GM21515 (cell line): ENCODE measurements around the gene FGGY.
"Not testable (repeated sequence)": the region's sequence is repeated elsewhere in the genome, so short reads cannot be mapped to it uniquely, and the experiment has no call there.

Source experiments
- ATAC-seq: cut with Tn5 transposase; IDR thresholded peaks from one replicate; pipeline ENCODE4 v1.9.1; 2021; ENCODE audit not compliant: unreplicated experiment

The FGGY gene

DNA sequence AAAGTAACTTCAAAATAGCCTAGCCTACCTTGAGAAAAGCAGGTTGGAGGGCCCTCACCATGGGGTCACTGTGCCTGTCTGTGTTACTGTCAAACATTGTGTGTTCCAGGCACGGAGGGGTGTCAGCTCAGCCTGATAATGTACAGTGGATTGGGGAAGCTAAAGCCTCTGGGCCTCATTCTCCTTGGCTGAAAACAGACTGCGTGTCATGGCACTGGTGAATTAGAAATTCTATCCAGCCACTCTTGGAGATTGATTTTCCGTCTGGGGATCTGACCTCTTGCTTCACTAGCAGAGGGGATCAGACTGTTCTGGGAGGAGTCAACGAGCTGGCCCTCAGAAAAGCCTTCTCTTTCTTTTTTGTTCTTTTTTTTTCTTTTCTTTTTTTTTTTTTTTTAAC, 394.4 kb downstream of the FGGY start:
- no peak for ATAC-seq

DNA sequence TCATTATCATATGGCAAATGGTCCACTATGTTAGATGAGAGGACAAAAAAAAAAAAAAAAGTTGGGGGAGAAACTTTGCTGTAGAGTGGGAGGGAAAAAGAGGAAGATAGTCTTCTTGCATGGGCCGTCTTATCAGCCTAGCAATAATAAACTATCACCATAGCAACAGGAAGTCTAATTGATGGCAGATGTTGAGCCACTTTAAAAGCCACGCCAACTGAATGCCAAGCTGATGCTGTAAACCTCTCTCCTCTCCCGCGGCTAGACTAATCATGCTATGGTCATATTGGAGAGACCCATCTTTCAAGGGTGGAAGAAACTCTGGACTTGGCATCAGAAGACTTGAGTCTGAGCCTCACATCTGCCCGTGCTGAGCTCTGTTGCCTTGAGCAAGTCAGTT, 395.7 kb downstream of the FGGY start:
- ATAC-seq = no peak

DNA sequence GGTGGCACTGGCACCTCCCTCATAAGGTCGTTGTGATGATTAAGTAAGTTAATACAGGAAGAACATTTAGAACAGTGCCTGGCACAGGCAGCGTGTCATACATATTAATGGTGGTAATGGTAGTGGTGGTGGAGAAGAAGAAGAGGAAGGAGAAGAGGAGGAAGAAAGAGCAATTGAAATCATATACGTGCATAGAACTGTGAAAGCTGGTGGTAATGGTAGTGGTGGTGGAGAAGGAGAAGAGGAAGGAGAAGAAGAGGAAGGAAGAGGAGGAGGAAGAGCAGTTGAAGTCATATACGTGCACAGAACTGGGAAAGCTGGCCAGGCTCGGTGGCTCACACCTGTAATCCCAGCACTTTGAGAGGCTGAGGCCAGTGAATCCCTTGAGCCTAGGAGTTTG, 396.5 kb downstream of the FGGY start:
- no peak for ATAC-seq

DNA sequence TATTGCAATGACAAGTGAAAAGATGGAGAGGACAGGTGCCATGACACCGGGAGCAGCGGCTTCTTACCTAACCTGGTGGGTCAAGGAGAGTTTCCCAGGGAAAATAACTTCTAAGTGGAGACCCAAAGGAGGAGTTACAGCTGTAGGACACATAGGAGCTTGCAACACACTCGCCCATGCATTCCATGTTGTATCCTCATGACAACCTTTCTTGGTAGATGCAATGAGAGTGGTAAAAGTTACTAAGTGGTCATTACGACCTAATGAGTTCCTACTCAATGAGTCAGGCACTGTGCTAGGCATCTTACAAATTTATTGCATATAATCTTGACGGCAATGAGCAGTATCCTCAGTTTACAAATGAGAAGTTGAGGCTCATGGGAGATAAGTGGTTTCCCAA, 398.4 kb downstream of the FGGY start:
- no peak for ATAC-seq

DNA sequence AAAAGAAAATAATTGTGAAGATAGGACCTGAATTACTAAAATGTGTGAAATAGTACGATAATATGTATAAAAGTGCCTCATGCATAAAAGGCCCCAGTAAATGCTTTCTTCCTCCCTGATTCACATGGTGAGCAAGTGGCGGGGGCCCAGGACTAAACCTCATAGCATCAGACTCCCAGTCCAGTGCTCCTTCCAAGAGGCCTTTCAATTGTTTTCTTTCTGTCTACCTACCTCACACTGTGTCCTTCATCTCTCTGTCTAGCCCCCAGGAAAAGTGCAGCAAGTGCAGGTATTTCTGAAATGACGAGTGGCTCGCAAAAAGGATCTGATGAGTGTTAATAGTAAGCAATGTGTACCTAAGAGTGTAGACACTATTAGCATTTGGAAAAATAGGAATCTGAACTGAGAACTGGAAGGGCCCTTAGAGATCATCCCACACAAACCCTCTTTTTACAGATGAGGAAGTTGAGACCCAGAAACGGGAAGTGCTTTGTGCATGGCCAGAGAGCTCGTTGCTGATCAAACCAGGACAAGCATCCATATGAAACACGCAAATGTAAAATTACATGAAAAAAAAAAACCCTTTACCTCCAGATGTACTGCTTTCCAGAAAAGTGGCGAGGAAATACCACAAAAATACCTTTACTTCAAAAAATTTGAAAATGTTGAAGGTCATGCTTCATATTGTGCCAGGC, 399.7 kb downstream of the FGGY start:
- ATAC-seq = no peak

DNA sequence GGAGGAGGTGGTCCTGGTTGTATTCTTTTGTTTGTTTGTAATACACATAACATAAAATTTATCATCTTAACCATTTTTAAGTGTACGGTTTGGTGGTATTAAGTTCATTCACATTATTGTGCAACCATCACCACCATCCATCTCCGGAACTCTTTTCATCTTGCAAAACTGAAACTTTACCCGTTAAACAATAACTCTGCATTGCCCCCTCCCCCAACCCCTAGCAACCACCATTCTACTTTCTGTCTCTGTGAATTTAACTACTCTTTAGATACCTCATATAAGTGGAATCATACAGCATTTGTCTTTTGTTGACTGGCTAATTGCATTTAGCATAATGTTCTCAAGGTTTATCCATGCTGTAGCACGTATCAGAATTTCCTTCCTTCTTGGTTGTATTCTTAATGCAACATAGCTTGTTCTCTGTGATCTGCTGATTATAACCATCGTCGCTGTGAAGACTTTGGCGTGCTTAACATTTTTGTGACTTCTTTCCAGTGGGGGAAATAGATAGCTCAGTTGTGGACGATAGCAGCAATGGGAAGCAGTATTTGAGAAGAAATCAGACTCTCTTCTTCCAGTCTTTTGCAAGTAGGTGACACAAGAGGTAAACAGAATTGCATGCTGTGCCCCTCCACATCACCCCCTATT, 400.4 kb downstream of the FGGY start:
- no peak for ATAC-seq

DNA sequence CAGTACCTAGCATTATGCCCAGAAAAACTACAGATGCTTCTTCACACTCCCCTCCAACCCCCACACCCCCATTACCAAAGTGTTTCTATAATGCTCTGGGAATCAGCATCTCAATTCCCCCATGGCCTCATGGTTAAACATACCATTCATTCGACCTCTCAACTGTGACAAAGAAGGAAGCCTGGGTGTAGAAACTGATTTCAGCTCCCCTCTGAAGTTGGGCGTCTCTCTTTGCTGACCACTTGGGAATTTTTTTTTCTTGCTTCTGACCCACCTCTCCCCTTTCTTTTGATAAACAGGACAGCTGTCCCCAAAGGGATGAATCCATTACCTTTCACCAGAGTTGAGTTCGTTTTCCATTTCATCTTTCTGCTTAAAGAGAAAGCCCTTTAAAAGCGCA, 401.5 kb downstream of the FGGY start:
- ATAC-seq = no peak

DNA sequence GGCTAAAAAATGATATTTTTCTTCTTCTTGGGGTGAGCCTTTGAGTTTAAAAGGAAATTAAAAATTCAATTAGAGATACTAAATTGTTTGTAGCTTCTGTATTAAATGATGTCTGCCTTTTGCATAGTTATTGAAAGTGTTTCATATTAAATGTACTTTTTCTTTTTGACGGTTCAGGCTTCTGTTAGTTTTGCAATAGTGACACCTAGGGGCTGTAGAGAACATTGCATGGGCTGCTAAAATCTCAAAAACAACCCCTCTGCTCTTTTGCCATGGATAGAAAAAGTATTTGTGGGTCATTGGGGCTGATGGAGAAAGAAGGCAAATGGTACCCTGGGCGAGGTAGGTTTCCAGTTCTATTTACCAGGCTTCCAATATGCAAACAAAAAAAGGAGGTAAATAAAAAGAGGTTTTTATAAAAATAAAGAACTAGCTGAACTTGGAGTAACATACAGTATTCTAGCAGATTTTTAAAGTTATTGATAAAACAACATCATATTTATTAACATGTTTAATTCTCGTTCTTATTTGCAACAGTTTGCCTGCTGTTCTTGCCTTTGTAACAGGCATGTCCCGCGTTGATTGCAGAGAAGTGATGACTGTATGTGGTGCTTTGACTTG, 402.4 kb downstream of the FGGY start:
- no peak for ATAC-seq

DNA sequence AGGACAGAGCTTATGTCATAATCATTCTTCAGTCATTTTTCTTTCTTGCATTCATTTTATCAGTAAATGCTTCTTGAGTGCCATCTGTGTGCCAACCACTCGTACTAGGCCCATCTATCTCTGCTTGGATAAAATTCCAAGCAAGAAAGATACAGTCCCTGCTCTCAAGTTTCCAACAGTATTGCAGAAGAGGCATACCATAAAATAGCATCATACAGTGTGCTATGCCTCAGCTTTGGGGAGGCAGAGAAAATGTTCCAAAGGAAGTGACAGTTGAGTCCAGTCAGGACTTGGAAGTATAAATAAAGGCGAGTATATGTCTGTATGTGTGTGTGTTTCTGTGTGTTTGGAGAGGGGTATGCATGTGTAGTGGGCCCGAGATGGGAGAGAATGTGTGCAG, 404.5 kb downstream of the FGGY start:
- ATAC-seq = no peak

DNA sequence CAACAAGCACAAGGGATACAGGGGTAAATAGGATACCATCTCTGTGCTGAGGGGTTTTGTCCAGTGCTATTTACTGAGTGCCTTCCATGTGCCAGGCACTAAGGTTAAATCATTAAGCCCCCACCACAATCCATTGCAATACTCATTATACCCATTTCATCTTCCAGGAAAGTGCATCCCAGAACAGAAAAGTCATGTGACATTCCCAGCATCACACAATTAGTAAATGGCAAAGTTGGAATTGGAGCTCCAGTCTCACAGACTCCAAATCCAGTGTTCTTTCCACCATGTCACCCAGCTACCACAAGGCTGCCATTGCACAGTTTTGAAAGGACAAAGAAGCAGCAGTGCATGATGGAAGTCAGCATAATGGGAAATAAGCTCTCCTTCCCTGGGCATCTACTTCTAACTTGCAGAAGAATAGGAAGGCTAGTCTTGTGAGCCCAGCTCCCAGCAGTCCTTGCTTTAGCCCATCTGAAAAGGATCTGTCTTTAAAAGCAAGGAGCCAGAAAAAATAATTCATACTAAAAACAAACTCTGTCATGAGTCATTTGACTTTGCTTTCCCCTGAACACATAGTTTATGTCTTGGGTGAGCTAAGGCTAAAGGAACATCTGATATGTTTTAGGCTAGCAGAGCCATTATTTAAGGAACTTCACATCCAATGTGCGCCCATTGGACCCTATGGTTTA, 406.5 kb downstream of the FGGY start:
- ATAC-seq = no peak

DNA sequence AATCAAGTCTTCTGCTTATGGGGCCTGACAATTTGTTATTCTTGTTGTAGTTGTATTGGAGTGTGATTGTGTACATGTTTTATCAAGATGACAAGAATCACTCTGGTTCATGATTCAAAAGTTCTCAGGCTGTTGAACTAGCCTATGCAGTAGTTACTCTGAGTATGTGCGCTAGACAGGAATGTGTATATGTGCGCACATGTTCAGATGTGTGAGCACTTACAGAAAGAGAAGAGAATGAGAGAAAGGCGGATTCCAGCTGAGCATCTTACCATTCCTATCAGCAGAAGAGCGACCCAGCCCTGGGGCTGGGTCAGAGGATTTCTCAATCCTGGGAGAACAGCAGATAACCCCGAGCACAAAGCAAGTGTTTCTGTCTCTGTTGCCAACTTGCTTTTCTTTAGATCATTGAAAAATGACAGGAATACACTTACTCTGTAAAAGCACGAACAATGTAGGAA, 407.1 kb downstream of the FGGY start:
- ATAC-seq = no peak

DNA sequence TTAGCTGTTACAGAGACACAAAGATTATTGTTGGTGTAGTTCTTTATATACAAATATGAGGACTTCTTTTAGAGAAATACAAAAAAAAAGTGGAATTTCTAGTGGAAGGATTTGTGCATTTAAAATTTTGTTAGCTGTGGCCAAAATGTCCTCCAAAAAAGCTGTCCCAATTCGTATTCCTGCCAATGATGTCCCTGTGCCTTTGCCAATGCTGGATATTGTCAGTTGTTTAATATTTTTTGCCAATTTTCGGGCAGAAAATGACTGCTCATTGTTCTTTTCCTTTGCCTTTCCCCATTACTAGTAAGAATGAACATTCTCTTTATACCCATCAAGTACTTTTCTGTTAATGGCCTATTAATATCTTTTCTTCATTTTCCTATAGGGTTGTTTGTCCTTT, 407.8 kb downstream of the FGGY start:
- no peak for ATAC-seq

DNA sequence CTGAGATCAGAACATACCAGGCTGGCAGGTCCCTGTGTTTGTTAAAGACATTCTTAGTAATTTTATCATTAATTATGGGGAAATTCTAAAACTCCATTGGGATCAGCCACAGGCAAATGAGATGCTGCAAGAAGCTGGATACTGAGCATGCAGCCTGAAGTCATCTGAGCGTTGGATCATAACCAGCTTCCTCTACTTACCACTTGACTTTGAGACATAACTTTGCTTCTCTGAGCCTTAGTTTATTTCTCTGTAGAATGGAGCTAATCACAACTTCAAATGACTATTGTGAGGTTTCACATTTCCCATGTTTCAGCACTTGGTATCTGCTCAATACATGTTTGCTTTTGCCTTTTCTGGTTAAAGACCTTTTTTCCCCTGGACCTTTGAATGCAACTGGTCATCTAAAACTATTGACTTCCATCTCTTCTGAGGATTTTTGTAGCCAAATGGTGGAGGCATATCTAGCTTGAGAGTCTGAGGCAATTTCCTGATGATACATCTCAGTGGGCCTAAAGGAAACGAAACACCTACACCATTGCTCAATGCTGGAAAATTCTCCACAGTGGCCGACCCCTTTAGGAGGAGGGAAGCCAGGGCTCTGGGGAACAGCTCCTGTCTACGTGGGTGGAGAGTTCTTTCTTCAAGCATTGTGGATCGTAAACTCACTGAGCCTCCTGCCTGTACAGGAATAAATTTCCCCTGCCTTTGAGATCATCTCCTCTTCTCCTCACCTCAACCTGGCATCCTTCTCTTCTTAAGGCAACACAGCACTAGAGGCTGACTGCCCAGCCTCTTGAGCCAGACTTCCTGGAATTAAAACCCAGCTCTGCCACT, 408.8 kb downstream of the FGGY start:
- no peak for ATAC-seq

DNA sequence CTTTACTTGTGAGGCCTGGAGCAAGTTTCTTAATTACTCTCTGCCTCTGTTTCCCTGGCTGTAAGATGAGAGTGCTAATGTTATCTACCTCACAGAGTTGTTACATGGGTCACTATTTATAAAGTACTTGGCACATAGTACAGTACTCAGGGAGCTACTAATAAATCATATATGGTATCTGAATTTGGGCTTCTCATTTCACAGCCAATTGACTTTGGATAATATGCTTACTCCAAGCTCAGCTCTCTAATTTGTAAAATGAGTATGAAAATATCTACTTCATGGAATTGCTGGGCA, 409.4 kb downstream of the FGGY start:
- ATAC-seq = no peak

DNA sequence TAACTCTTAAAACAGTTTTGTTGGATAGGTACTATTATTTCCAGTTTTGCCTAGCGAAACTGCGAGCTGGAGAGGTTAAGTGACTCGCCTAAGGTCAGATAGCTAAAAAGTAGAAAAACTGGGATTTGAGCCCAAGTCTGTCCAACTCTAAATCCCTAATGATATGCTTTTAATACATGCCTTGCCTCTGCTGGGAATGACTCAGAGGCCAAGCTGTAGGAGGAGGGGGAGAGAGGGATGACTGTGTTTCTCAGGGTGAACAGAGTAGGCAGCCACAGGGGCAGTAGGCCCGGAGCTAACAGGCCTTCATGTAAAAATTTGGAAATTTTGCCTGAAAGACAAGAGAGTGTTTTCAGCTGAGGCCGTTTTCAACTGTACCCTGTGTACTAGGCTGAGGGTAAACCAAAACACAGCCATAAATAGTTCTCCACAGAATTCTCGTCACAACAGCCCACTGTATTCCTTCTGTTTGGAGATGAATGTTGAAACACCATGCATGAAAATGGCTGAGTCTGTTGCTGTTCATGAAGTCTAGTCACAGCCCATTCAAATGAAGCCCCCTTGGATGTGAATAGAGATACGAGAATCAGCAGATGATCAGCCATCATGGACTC, 410.4 kb downstream of the FGGY start:
- no peak for ATAC-seq

DNA sequence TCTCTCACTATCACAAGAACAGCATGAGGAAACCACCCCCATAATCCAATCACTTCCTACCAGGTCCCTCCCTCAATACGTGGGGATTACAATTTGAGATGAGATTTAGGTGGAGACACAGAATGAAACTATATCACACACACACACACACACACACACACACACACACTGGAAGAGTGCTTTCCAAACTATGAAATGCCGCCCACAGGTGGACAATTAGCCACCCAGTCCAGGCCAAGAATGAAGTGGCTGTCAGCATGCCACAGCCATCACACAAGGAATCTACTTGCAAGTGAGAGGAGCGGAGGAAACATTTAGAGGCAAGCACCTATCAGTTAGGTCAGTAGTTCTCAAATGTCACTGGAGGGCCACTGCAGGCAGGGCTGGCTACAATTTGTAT, 412.4 kb downstream of the FGGY start:
- no peak for ATAC-seq

DNA sequence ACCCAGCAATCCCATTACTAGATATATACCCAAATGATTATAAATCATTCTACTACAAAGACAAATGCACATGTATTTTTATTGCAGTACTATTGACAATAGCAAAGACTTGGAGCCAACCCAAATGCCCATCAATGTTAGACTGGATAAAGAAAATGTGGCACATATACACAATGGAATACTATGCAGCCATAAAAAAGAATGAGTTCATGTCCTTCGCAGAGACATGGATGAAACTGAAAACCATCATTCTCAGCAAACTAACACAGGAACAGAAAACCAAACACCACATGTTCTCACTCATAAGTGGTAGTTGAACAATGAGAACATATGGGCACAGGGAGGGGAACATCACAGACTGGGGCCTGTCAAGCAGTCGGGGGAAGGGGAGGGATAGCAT, 414.0 kb downstream of the FGGY start:
- ATAC-seq = not testable (repeated sequence)

DNA sequence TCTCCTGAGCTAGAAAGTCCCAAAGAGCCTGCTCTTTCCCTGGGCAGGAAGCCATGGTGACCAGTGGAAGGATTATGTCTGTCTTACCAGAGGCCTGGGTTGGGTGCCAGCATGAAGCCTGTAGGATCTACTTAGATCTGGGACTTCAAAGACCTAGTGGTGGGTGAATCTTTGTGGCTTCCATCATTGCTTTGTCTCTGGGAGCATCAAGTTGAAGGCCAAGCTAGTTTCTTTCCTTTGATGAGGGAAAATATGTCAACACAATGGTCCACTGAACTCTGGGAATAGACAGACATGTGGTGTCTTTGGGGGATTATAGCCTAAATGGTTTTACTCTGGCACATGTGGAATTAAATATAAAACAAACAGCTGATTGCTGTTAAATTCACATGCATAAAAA, 417.3 kb downstream of the FGGY start:
- ATAC-seq = no peak

DNA sequence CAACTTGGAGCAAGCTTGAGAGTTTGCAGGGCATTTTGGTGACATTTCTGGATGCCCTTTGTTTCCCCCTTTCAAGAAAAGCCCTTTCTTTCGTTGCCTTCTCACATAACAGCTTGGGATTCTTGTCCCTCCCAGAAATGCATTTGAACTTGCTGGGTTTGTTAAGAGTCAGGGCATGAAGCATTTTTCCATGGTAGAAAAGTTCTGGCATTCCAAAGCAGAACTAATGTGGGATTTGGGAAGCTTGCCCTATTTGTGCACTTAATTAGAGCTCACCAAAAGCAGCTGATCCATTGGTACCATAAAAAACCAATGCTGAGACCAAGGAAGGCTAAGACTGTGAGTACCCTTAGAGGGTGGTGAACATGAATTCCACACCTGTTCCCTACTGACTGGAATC, 418.1 kb downstream of the FGGY start:
- ATAC-seq = no peak

DNA sequence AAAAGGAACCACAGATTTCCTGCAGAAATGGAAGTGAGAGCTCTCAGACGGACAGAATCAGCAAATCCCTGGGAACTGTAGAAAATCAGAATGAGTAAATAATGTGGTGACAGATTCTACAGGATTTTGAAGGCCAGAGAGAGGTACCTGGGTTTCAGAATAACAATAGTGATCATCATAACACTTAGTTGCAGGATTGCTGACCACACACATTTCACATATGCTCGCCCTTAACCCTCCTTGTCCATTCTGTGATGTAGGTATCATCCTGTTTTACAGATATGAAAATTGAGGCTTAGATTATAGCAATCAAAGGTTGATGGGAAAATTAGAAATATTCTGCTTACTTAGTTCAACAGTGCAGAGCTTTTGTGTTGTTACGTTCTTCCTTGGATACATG, 419.9 kb downstream of the FGGY start:
- no peak for ATAC-seq
